HepG2 (cell line): ENCODE measurements around the gene KCND1. TPM values are rescaled to one million over a fixed set of nuclear protein-coding genes. Genes with fewer than 3 reads are reported as not detected.

Experiments
- HDAC2 ChIP-seq: sonication (generic); formaldehyde crosslinking; IDR thresholded peaks from 2 replicates; pipeline ENCODE4 v1.4.0; 2020; ENCODE audit warnings: missing genetic modification reagents
- HDAC6 ChIP-seq: fragments of 200-600 bp; sonication (generic); IDR thresholded peaks from 2 replicates; pipeline ENCODE4 v1.7.0; 2017; ENCODE audit warnings: mild to moderate bottlenecking, antibody characterized with exemption, low read length, low read depth
- HOXA5 ChIP-seq: sonication (generic); formaldehyde crosslinking; IDR thresholded peaks from 2 replicates; pipeline ENCODE4 v1.4.0; 2020; ENCODE audit warnings: missing genetic modification reagents
- SOX6 ChIP-seq, 2 experiments: fragments of 450-650 bp in 1 of 2; sonication (generic) in 1 of 2; formaldehyde crosslinking in 1 of 2; IDR thresholded peaks; 2 replicates each; pipeline versions ENCODE4 v1.4.0 to v1.6.1; 2017 to 2020; ENCODE audit warnings: antibody characterized with exemption in 1 of 2, mild to moderate bottlenecking in 1 of 2, missing genetic modification reagents in 1 of 2
- SSRP1 ChIP-seq: IDR thresholded peaks from 2 replicates; pipeline ENCODE4 v1.6.1; 2016; ENCODE audit warnings: control low read depth
- TBX3 ChIP-seq: fragments of 450-650 bp; IDR thresholded peaks from 2 replicates; pipeline ENCODE4 v1.6.1; 2017; ENCODE audit warnings: antibody characterized with exemption, mild to moderate bottlenecking, inconsistent platforms, borderline replicate concordance
- TMF1 ChIP-seq: sonication (generic); formaldehyde crosslinking; IDR thresholded peaks from 2 replicates; pipeline ENCODE4 v1.8.1; 2022; ENCODE audit warnings: low read depth, missing genetic modification reagents
- ZNF124 ChIP-seq: sonication (generic); formaldehyde crosslinking; IDR thresholded peaks from 2 replicates; pipeline ENCODE4 v1.4.0; 2020; ENCODE audit warnings: missing genetic modification reagents
- ZNF282 ChIP-seq: fragments of 450-650 bp; IDR thresholded peaks from 2 replicates; pipeline ENCODE4 v1.6.1; 2018; ENCODE audit not compliant: partially characterized antibody
- ZNF451 ChIP-seq: sonication (generic); formaldehyde crosslinking; IDR thresholded peaks from 2 replicates; pipeline ENCODE4 v1.5.0; 2020; ENCODE audit warnings: mild to moderate bottlenecking, missing genetic modification reagents
- ZNF572 ChIP-seq: sonication (generic); formaldehyde crosslinking; IDR thresholded peaks from 2 replicates; pipeline ENCODE4 v1.5.1; 2020; ENCODE audit warnings: mild to moderate bottlenecking, missing genetic modification reagents
- ZNF749 ChIP-seq: sonication (generic); formaldehyde crosslinking; IDR thresholded peaks from 2 replicates; pipeline ENCODE4 v1.8.0; 2022; ENCODE audit warnings: mild to moderate bottlenecking, missing genetic modification reagents, moderate library complexity, borderline replicate concordance
- polyA plus RNA-seq, 8 experiments: library from polyadenylated mRNA; depleted of rRNA in 3 of 8; stranded (reverse) in 7 of 8; unstranded in 1 of 8; fragments of >200 nt; fragmentation: Illumina TruSeq in 4 of 8; extraction: Trizol in 4 of 8; gene quantifications; 2 replicates each; pipeline versions ENCODE4 v1.2.1 to v1.2.3, GENCODE V29; 2011 to 2016; ENCODE audit warnings: low read depth in 4 of 8, missing spikeins in 1 of 8, mixed read lengths in 1 of 8; ENCODE audit not compliant: insufficient read depth in 1 of 8
- total RNA-seq, 5 experiments: library from RNA; depleted of rRNA; stranded (reverse); fragments of >200 nt; fragmentation: Illumina TruSeq; extraction: Trizol; gene quantifications; 2 replicates each; pipeline ENCODE4 v1.2.3, GENCODE V29; 2016; ENCODE audit warnings: low read depth in 1 of 5
- TF ChIP-seq, protein P1 (sequence below): sonication (generic); formaldehyde crosslinking; IDR thresholded peaks from 2 replicates; pipeline ENCODE4 v1.4.0; 2020; ENCODE audit warnings: missing genetic modification reagents, mild to moderate bottlenecking, borderline replicate concordance
- TF ChIP-seq, protein P2 (sequence below): sonication (generic); formaldehyde crosslinking; IDR thresholded peaks from 2 replicates; pipeline ENCODE4 v1.8.0; 2022; ENCODE audit warnings: mild to moderate bottlenecking, missing genetic modification reagents; ENCODE audit not compliant: insufficient replicate concordance
- TF ChIP-seq, protein P3 (sequence below), 2 experiments: fragments of 450-650 bp in 1 of 2; sonication (generic) in 1 of 2; formaldehyde crosslinking in 1 of 2; IDR thresholded peaks; 2 replicates each; pipeline versions ENCODE4 v1.6.1 to v1.8.0; 2016 to 2022; ENCODE audit warnings: antibody characterized with exemption in 1 of 2, mild to moderate bottlenecking in 1 of 2, missing genetic modification reagents in 1 of 2
- TF ChIP-seq, protein P4 (sequence below): sonication (generic); formaldehyde crosslinking; IDR thresholded peaks from 2 replicates; pipeline ENCODE4 v1.4.0; 2020; ENCODE audit warnings: mild to moderate bottlenecking, missing genetic modification reagents

Gene KCND1
- total and polyA plus RNA-seq, 2 of the 13 experiments (the other 11 are each of a cell fraction or from before 2014, with no cell fraction given), result 0.07 to 0.30 TPM

DNA sequence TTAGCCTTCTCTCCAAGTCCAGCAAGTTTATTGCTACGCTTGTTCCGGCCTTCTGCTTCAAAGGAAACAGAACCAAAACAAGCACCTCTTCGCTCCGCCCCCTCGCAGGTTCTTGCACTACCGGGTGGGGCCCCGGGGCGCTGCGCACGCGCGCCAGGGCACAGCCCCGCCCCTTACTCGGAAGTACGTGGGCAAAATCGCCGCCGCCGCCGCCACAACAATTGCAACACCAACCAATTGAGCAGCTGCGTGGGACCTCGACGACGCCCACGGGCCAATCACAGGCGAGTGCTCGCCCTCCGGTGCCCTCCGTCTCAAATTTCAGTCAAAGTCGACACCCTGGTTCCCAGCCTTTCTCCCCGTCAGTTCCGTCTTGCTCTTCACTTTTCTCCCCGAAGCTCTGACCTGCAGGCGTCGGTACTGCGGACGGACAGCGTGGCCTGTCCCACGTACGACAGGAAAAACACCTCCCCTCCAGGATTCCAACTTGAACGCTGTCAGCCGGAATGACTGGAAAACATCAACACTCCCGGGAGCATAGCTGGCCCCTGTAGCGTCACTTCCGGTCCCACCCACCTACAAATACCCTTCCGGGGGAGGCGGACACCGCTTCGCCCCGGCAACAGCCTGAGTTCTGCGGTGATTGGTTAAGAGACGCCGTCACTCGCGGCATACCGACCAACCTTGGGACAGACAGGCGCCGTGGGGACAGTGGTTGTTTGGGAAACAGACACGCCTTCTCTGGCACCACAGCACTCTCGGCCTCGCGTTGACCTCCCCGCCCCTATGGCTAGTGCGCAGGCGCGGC is 13.6 kb downstream of the KCND1 start (continued):
- TF ChIP-seq ZNF124 (CRISPR knock-in tag), result no peak
- TF ChIP-seq TBX3, result peak; percentile 35; the same call in 1 of the 2 replicates
- no peak for TF ChIP-seq ZNF749 (CRISPR knock-in tag)
- TF ChIP-seq TMF1, result no peak
- TF ChIP-seq ZNF451 (CRISPR knock-in tag), result no peak
- TF ChIP-seq SOX6 (IDR thresholded peaks at IDR 0.05), result no peak
- TF ChIP-seq SOX6 (CRISPR knock-in tag; IDR thresholded peaks at IDR 0.05), result no peak
- TF ChIP-seq HDAC6, result no peak
- TF ChIP-seq ZNF282, result no peak
- 0 out of 2 replicates have a peak, but pooled peaks have one; percentile 63 for TF ChIP-seq SSRP1 (CRISPR knock-in tag)
- TF ChIP-seq HOXA5 (CRISPR knock-in tag), result no peak
- TF ChIP-seq, protein P1, sequence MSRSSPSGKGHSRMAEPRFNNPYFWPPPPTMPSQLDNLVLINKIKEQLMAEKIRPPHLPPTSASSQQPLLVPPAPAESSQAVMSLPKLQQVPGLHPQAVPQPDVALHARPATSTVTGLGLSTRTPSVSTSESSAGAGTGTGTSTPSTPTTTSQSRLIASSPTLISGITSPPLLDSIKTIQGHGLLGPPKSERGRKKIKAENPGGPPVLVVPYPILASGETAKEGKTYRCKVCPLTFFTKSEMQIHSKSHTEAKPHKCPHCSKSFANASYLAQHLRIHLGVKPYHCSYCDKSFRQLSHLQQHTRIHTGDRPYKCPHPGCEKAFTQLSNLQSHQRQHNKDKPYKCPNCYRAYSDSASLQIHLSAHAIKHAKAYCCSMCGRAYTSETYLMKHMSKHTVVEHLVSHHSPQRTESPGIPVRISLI (CRISPR knock-in tag), result no peak
- TF ChIP-seq, protein P2, sequence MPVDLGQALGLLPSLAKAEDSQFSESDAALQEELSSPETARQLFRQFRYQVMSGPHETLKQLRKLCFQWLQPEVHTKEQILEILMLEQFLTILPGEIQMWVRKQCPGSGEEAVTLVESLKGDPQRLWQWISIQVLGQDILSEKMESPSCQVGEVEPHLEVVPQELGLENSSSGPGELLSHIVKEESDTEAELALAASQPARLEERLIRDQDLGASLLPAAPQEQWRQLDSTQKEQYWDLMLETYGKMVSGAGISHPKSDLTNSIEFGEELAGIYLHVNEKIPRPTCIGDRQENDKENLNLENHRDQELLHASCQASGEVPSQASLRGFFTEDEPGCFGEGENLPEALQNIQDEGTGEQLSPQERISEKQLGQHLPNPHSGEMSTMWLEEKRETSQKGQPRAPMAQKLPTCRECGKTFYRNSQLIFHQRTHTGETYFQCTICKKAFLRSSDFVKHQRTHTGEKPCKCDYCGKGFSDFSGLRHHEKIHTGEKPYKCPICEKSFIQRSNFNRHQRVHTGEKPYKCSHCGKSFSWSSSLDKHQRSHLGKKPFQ (CRISPR knock-in tag), result no peak
- 0 out of 2 replicates have a peak, but pooled peaks have one; percentile 23 for TF ChIP-seq HDAC2 (CRISPR knock-in tag)
- TF ChIP-seq, protein P3, sequence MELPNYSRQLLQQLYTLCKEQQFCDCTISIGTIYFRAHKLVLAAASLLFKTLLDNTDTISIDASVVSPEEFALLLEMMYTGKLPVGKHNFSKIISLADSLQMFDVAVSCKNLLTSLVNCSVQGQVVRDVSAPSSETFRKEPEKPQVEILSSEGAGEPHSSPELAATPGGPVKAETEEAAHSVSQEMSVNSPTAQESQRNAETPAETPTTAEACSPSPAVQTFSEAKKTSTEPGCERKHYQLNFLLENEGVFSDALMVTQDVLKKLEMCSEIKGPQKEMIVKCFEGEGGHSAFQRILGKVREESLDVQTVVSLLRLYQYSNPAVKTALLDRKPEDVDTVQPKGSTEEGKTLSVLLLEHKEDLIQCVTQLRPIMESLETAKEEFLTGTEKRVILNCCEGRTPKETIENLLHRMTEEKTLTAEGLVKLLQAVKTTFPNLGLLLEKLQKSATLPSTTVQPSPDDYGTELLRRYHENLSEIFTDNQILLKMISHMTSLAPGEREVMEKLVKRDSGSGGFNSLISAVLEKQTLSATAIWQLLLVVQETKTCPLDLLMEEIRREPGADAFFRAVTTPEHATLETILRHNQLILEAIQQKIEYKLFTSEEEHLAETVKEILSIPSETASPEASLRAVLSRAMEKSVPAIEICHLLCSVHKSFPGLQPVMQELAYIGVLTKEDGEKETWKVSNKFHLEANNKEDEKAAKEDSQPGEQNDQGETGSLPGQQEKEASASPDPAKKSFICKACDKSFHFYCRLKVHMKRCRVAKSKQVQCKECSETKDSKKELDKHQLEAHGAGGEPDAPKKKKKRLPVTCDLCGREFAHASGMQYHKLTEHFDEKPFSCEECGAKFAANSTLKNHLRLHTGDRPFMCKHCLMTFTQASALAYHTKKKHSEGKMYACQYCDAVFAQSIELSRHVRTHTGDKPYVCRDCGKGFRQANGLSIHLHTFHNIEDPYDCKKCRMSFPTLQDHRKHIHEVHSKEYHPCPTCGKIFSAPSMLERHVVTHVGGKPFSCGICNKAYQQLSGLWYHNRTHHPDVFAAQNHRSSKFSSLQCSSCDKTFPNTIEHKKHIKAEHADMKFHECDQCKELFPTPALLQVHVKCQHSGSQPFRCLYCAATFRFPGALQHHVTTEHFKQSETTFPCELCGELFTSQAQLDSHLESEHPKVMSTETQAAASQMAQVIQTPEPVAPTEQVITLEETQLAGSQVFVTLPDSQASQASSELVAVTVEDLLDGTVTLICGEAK (IDR thresholded peaks at IDR 0.05), result peak; percentile 40; the same call in 1 of the 2 replicates
- TF ChIP-seq, protein P3 (CRISPR knock-in tag; IDR thresholded peaks at IDR 0.05), result no peak
- no peak for TF ChIP-seq ZNF572 (CRISPR knock-in tag)
- TF ChIP-seq, protein P4, sequence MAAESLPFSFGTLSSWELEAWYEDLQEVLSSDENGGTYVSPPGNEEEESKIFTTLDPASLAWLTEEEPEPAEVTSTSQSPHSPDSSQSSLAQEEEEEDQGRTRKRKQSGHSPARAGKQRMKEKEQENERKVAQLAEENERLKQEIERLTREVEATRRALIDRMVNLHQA (CRISPR knock-in tag), result no peak
